ENCODE measurements around the gene COL4A4. TPM values are rescaled to one million over a fixed set of nuclear protein-coding genes. Genes with fewer than 3 reads are reported as not detected.
"Not testable (repeated sequence)": the region's sequence is repeated elsewhere in the genome, so short reads cannot be mapped to it uniquely, and the experiment has no call there.

Gene COL4A4
- total and polyA plus RNA-seq, 2 experiments from 2014 or later = 0.47 to 3.0 TPM

DNA sequence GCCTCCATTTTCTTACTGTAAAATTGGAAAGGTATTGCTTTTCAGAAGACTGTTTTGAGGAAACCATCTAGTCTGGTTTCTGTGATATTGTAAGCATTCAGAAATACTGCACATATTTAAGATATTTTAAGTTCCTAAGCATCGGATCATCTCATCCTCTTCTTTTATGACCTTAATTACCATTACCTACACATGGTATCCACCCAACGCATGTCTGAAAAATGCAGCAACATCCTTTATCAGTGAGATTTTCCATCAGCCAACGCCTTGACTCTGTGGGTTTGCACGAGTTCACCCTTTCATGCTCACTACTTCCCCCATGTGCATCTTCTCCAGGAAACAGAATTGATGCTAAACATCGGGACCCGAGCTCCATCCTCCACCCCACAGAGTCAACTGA, 84.3 kb downstream of the COL4A4 start:
- no peak overlapping the region for H3K4me2 ChIP-seq
- H3K36me3 ChIP-seq (replicated peaks; ENCODE audit: insufficient read depth, low read depth) = peaks cover 2% of the 10 kb centered on the region
- H3K79me2 ChIP-seq = no peaks in the 10 kb centered on the region
- no peak overlapping the region for H3K27ac ChIP-seq
- no peaks in the 10 kb centered on the region for H3K9me2 ChIP-seq (replicated peaks; ENCODE audit: insufficient read depth)
- H3K4me3 ChIP-seq = no peak overlapping the region
- TF ChIP-seq, protein P1, sequence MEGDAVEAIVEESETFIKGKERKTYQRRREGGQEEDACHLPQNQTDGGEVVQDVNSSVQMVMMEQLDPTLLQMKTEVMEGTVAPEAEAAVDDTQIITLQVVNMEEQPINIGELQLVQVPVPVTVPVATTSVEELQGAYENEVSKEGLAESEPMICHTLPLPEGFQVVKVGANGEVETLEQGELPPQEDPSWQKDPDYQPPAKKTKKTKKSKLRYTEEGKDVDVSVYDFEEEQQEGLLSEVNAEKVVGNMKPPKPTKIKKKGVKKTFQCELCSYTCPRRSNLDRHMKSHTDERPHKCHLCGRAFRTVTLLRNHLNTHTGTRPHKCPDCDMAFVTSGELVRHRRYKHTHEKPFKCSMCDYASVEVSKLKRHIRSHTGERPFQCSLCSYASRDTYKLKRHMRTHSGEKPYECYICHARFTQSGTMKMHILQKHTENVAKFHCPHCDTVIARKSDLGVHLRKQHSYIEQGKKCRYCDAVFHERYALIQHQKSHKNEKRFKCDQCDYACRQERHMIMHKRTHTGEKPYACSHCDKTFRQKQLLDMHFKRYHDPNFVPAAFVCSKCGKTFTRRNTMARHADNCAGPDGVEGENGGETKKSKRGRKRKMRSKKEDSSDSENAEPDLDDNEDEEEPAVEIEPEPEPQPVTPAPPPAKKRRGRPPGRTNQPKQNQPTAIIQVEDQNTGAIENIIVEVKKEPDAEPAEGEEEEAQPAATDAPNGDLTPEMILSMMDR (IDR thresholded peaks at IDR 0.05; ENCODE audit: poor library complexity) = no peak
- TF ChIP-seq EZH2phosphoT487 (IDR thresholded peaks at IDR 0.05; ENCODE audit: low read depth, severe bottlenecking, unreplicated experiment) (no peak), EZH2 (IDR thresholded peaks at IDR 0.05; ENCODE audit: borderline replicate concordance) (no peak)
- no peaks in the 10 kb centered on the region for H3K27me3 ChIP-seq
- peaks cover 11% of the 10 kb centered on the region for H3K4me1 ChIP-seq (ENCODE audit: insufficient read depth)
- no peak overlapping the region for H2AFZ ChIP-seq
- DNase-seq (ENCODE audit: low spot score) = no peak
- WGBS (ENCODE audit: low lambda C conversion rate, missing lambda C conversion rate) = 80% methylated on average over 6 of the region's 6 CpGs
- H3K9me3 ChIP-seq (ENCODE audit: low read depth) = no peaks in the 10 kb centered on the region
- H4K20me1 ChIP-seq (ENCODE audit: insufficient read depth, poor library complexity, severe bottlenecking) = no peaks in the 10 kb centered on the region

DNA sequence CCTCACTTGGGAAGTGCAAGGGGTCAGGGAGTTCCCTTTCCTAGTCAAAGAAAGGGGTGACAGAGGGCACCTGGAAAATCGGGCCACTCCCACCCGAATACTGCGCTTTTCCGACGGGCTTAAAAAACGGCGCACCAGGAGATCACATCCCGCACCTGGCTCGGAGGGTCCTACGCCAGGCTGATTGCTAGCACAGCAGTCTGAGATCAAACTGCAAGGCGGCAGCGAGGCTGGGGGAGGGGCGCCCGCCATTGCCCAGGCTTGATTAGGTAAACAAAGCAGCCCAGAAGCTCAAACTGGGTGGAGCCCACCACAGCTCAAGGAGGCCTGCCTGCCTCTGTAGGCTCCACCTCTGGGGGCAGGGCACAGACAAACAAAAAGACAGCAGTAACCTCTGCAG, 98.9 kb downstream of the COL4A4 start:
- H4K20me1 ChIP-seq (ENCODE audit: insufficient read depth, poor library complexity, severe bottlenecking); DNase-seq (ENCODE audit: low spot score); H3K4me1 ChIP-seq (ENCODE audit: insufficient read depth); H3K27me3 ChIP-seq; H2AFZ ChIP-seq; H3K27ac ChIP-seq; H3K79me2 ChIP-seq; H3K9me3 ChIP-seq (ENCODE audit: low read depth); H3K4me3 ChIP-seq; H3K9me2 ChIP-seq (replicated peaks; ENCODE audit: insufficient read depth); H3K36me3 ChIP-seq (replicated peaks; ENCODE audit: insufficient read depth, low read depth): not testable (repeated sequence)
- 37% methylated on average over 14 of the region's 14 CpGs for WGBS (ENCODE audit: low lambda C conversion rate, missing lambda C conversion rate)
- H3K4me2 ChIP-seq = peak overlapping the region; percentile 56

DNA sequence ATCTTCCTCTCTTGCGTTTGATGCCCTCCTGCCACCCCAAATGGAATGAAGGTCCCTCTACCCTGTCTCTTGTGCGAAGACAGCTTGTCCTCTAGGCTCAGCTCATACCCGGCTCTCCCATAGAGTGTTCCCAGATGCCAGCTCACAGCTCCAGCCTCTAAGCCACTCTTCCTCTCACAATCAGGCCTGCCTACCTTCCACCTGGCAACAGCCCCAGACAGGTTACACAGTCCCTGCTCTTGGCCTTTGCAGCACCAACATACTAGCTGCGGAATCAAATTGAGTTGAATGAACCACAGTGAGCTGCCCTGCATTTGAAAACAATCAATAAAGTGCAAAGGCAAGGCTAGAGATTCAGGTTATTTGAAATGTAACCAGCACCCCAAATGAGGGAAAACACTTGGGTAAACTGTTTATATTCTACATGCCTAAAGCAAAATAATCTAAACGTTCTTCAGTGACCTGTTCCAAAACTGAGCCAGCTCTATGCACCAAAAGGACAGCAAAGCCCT, 105.1 kb downstream of the COL4A4 start:
- Histone ChIP-seq H3K9me2 (replicated peaks; ENCODE audit: insufficient read depth) (no peaks in the 10 kb centered on the region), H3K27me3 (no peaks in the 10 kb centered on the region), H3K4me3 (no peak overlapping the region), H3K9me3 (ENCODE audit: low read depth) (no peaks in the 10 kb centered on the region), H3K4me2 (no peak overlapping the region), H2AFZ (no peak overlapping the region), H3K36me3 (replicated peaks; ENCODE audit: insufficient read depth, low read depth) (no peaks in the 10 kb centered on the region), H3K79me2 (no peaks in the 10 kb centered on the region), H4K20me1 (ENCODE audit: insufficient read depth, poor library complexity, severe bottlenecking) (no peaks in the 10 kb centered on the region), H3K27ac (no peak overlapping the region), H3K4me1 (ENCODE audit: insufficient read depth) (no peaks in the 10 kb centered on the region)
- DNase-seq (ENCODE audit: low spot score) = no peak
- no peak for TF ChIP-seq EZH2 (IDR thresholded peaks at IDR 0.05; ENCODE audit: borderline replicate concordance)
- TF ChIP-seq, protein P1 (IDR thresholded peaks at IDR 0.05; ENCODE audit: poor library complexity) = no peak
- no peak for TF ChIP-seq EZH2phosphoT487 (IDR thresholded peaks at IDR 0.05; ENCODE audit: low read depth, severe bottlenecking, unreplicated experiment)
- 88% methylated on average over 5 of the region's 5 CpGs for WGBS (ENCODE audit: low lambda C conversion rate, missing lambda C conversion rate)

DNA sequence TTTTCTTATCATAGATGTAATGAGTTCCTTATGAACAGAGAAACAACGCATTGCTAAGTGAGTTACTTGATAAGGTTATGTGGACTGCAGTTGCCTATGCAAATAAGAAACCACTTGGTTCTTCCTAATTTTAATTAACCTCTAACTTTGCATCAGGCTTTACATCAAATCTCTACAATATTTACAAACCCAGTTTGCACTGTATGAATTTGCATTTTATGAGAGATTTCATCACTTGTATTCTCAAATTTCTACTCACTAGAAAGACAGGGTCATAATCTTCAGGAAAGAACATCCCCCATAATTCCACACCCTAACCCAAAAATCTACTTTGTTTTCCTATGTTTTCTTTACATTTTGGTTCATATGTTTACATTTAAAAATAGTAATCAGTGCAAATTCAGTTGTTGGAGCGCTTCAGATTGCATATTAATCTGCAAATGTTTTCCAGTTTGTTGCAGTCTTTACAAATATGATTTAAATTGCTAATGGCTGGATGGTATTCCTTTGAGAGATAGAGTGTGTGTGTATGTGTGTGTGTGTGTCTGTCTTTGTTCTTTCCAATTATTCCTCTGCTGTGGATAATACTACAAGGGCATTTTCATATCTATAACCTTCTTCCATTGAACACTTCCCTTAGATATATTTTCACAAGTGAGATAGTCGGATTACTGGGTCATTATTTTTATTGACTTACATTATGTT, 106.1 kb downstream of the COL4A4 start:
- no peaks in the 10 kb centered on the region for H4K20me1 ChIP-seq (ENCODE audit: insufficient read depth, poor library complexity, severe bottlenecking)
- H2AFZ ChIP-seq = no peak overlapping the region
- no peak overlapping the region for H3K4me2 ChIP-seq
- H3K4me1 ChIP-seq (ENCODE audit: insufficient read depth) = no peaks in the 10 kb centered on the region
- 84% methylated on average over 3 of the region's 3 CpGs for WGBS (ENCODE audit: low lambda C conversion rate, missing lambda C conversion rate)
- no peak overlapping the region for H3K4me3 ChIP-seq
- H3K79me2 ChIP-seq = no peaks in the 10 kb centered on the region
- H3K9me2 ChIP-seq (replicated peaks; ENCODE audit: insufficient read depth) = no peaks in the 10 kb centered on the region
- H3K27ac ChIP-seq = no peak overlapping the region
- no peaks in the 10 kb centered on the region for H3K36me3 ChIP-seq (replicated peaks; ENCODE audit: insufficient read depth, low read depth)
- TF ChIP-seq, protein P1 (IDR thresholded peaks at IDR 0.05; ENCODE audit: poor library complexity) = no peak
- TF ChIP-seq EZH2phosphoT487 (IDR thresholded peaks at IDR 0.05; ENCODE audit: low read depth, severe bottlenecking, unreplicated experiment) (no peak), EZH2 (IDR thresholded peaks at IDR 0.05; ENCODE audit: borderline replicate concordance) (no peak)
- DNase-seq (ENCODE audit: low spot score) = no peak
- no peaks in the 10 kb centered on the region for H3K9me3 ChIP-seq (ENCODE audit: low read depth)
- no peaks in the 10 kb centered on the region for H3K27me3 ChIP-seq
